ENCODE results near the gene DNAJC19. TPM values are rescaled to one million over a fixed set of nuclear protein-coding genes. Genes with fewer than 3 reads are reported as not detected.

DNAJC19 gene
- polyA plus RNA-seq, 1 donor from 2014 or later: 93.3 TPM

- Mint-ChIP-seq H3K27me3 (no peaks in the 10 kb centered on the region), H3K9me3 (no peaks in the 10 kb centered on the region), H3K4me1 (peaks cover 2 to 7% (median 4%) of the 10 kb centered on the region in 3 donors), H3K36me3 (no peaks in the 10 kb centered on the region), H3K4me3 (no peak overlapping the region), H3K27ac (peak overlapping the region in 1 of 3 donors; percentile 65)
These were observed 7.6 kb downstream of the DNAJC19 start for GRCh38 chr3:180981912-180982311.

GRCh38 chr3:180980611-180981010 is 8.9 kb downstream of the DNAJC19 start:
- H3K27ac Mint-ChIP-seq: no peak overlapping the region
- H3K36me3 Mint-ChIP-seq: no peaks in the 10 kb centered on the region
- no peaks in the 10 kb centered on the region for H3K9me3 Mint-ChIP-seq
- no peak overlapping the region for H3K4me3 Mint-ChIP-seq
- H3K27me3 Mint-ChIP-seq: no peaks in the 10 kb centered on the region
- peaks cover 0 to 11% (median 5%) of the 10 kb centered on the region in 3 donors for H3K4me1 Mint-ChIP-seq

- no peak overlapping the region for H3K4me3 Mint-ChIP-seq
- peak overlapping the region in 1 of 3 donors; percentile 53 for H3K27ac Mint-ChIP-seq
- no peaks in the 10 kb centered on the region for H3K27me3 Mint-ChIP-seq
- no peaks in the 10 kb centered on the region for H3K36me3 Mint-ChIP-seq
- no peaks in the 10 kb centered on the region for H3K9me3 Mint-ChIP-seq
- peaks cover 0 to 11% (median 5%) of the 10 kb centered on the region in 3 donors for H3K4me1 Mint-ChIP-seq
These were observed 9.6 kb downstream of the DNAJC19 start for GRCh38 chr3:180979961-180980360.

GRCh38 chr3:180977498-180977897 is 12.0 kb downstream of the DNAJC19 start:
- H3K4me1 Mint-ChIP-seq: peaks cover 7 to 18% (median 8%) of the 10 kb centered on the region in 3 donors

GRCh38 chr3:180974286-180974685 is 15.2 kb downstream of the DNAJC19 start:
- H3K36me3 Mint-ChIP-seq: peaks cover 3% of the 10 kb centered on the region
- no peak overlapping the region for H3K4me3 Mint-ChIP-seq

More at GRCh38 chr3:180977498-180977897, 12.0 kb downstream of the DNAJC19 start:
- Mint-ChIP-seq H3K9me3 (no peaks in the 10 kb centered on the region), H3K36me3 (peaks cover 2% of the 10 kb centered on the region), H3K4me3 (no peak overlapping the region), H3K27ac (no peak overlapping the region), H3K27me3 (no peaks in the 10 kb centered on the region)

GRCh38 chr3:180973543-180973942 is 16.0 kb downstream of the DNAJC19 start:
- H3K27me3 Mint-ChIP-seq: no peaks in the 10 kb centered on the region
- peaks cover 3% of the 10 kb centered on the region for H3K36me3 Mint-ChIP-seq
- H3K27ac Mint-ChIP-seq: peak overlapping the region in 1 of 3 donors; percentile 76
- H3K4me3 Mint-ChIP-seq: no peak overlapping the region
- H3K9me3 Mint-ChIP-seq: no peaks in the 10 kb centered on the region
- peaks cover 10 to 19% (median 11%) of the 10 kb centered on the region in 3 donors for H3K4me1 Mint-ChIP-seq

More at GRCh38 chr3:180974286-180974685, 15.2 kb downstream of the DNAJC19 start:
- Mint-ChIP-seq H3K27ac (peak overlapping the region in 2 of 3 donors; percentile 47 to 83), H3K9me3 (no peaks in the 10 kb centered on the region), H3K4me1 (peaks cover 10 to 19% (median 11%) of the 10 kb centered on the region in 3 donors), H3K27me3 (no peaks in the 10 kb centered on the region)

GRCh38 chr3:180970931-180971330 is 18.6 kb downstream of the DNAJC19 start:
- Mint-ChIP-seq H3K36me3 (peaks cover 6% of the 10 kb centered on the region), H3K9me3 (no peaks in the 10 kb centered on the region), H3K27me3 (no peaks in the 10 kb centered on the region), H3K27ac (peak overlapping the region in 1 of 3 donors; percentile 47), H3K4me3 (no peak overlapping the region), H3K4me1 (peaks cover 10 to 14% (median 11%) of the 10 kb centered on the region in 3 donors)

GRCh38 chr3:180962530-180962929 is 27.0 kb downstream of the DNAJC19 start:
- H3K36me3 Mint-ChIP-seq: peaks cover 9% of the 10 kb centered on the region
- H3K9me3 Mint-ChIP-seq: peaks cover 0 to 1% (median 0%) of the 10 kb centered on the region in 3 donors
- H3K4me1 Mint-ChIP-seq: peaks cover 0 to 9% (median 2%) of the 10 kb centered on the region in 3 donors
- no peak overlapping the region for H3K4me3 Mint-ChIP-seq
- no peaks in the 10 kb centered on the region for H3K27me3 Mint-ChIP-seq
- no peak overlapping the region for H3K27ac Mint-ChIP-seq

- Mint-ChIP-seq H3K36me3 (peaks cover 10% of the 10 kb centered on the region), H3K9me3 (peaks cover 0 to 1% (median 0%) of the 10 kb centered on the region in 3 donors), H3K27me3 (no peaks in the 10 kb centered on the region), H3K4me3 (no peak overlapping the region), H3K4me1 (peaks cover 0 to 9% (median 2%) of the 10 kb centered on the region in 3 donors), H3K27ac (no peak overlapping the region)
These were observed 28.0 kb downstream of the DNAJC19 start for GRCh38 chr3:180961552-180961951.

- Mint-ChIP-seq H3K9me3 (peaks cover 0 to 1% (median 0%) of the 10 kb centered on the region in 3 donors), H3K27me3 (no peaks in the 10 kb centered on the region), H3K27ac (no peak overlapping the region), H3K36me3 (peaks cover 10% of the 10 kb centered on the region), H3K4me1 (peaks cover 0 to 9% (median 2%) of the 10 kb centered on the region in 3 donors), H3K4me3 (no peak overlapping the region)
These were observed 28.4 kb downstream of the DNAJC19 start for GRCh38 chr3:180961087-180961486.

GRCh38 chr3:180959691-180960090 is 29.8 kb downstream of the DNAJC19 start:
- peaks cover 0 to 1% (median 0%) of the 10 kb centered on the region in 3 donors for H3K9me3 Mint-ChIP-seq
- peaks cover 0 to 9% (median 2%) of the 10 kb centered on the region in 3 donors for H3K4me1 Mint-ChIP-seq
- H3K27me3 Mint-ChIP-seq: no peaks in the 10 kb centered on the region
- peak overlapping the region in 1 of 3 donors; percentile 23 for H3K27ac Mint-ChIP-seq
- H3K4me3 Mint-ChIP-seq: no peak overlapping the region
- H3K36me3 Mint-ChIP-seq: peaks cover 10% of the 10 kb centered on the region

- Mint-ChIP-seq H3K27ac (no peak overlapping the region), H3K4me3 (no peak overlapping the region)
These were observed 41.7 kb downstream of the DNAJC19 start for GRCh38 chr3:180947761-180948390.

GRCh38 chr3:180940826-180941225 is 48.7 kb downstream of the DNAJC19 start:
- Mint-ChIP-seq H3K4me1 (peaks cover 1 to 9% (median 2%) of the 10 kb centered on the region in 3 donors), H3K36me3 (peaks cover 9% of the 10 kb centered on the region), H3K4me3 (no peak overlapping the region), H3K27me3 (no peaks in the 10 kb centered on the region), H3K27ac (no peak overlapping the region), H3K9me3 (no peaks in the 10 kb centered on the region)

More at GRCh38 chr3:180947761-180948390, 41.7 kb downstream of the DNAJC19 start:
- H3K4me1 Mint-ChIP-seq: peaks cover 6 to 21% (median 10%) of the 10 kb centered on the region in 3 donors
- H3K36me3 Mint-ChIP-seq: peaks cover 8% of the 10 kb centered on the region
- H3K9me3 Mint-ChIP-seq: no peaks in the 10 kb centered on the region
- H3K27me3 Mint-ChIP-seq: no peaks in the 10 kb centered on the region

GRCh38 chr3:180934638-180935037 is 54.9 kb downstream of the DNAJC19 start:
- no peaks in the 10 kb centered on the region for H3K9me3 Mint-ChIP-seq
- peaks cover 2% of the 10 kb centered on the region for H3K36me3 Mint-ChIP-seq
- no peak overlapping the region for H3K4me3 Mint-ChIP-seq
- H3K27me3 Mint-ChIP-seq: no peaks in the 10 kb centered on the region
- H3K27ac Mint-ChIP-seq: no peak overlapping the region
- peaks cover 7 to 24% (median 15%) of the 10 kb centered on the region in 3 donors for H3K4me1 Mint-ChIP-seq
